ENCODE results near the gene SAMD13.

SAMD13 gene

GRCh38 chr1:84368441-84368840, 66.9 kb downstream of the SAMD13 start:
- no peaks in the 10 kb centered on the region for H3K4me1 ChIP-seq (ENCODE audit: control insufficient read depth, low read depth, low read length)
- H3K4me3 ChIP-seq (ENCODE audit: low read length): no peak overlapping the region
- H2BK15ac ChIP-seq (replicated peaks; ENCODE audit: low read depth): no peak overlapping the region
- H3K36me3 ChIP-seq (ENCODE audit: control insufficient read depth, insufficient read depth, low read length): no peaks in the 10 kb centered on the region
- H3K56ac ChIP-seq (ENCODE audit: low read length): no peak overlapping the region
- H3K4me2 ChIP-seq (ENCODE audit: low read length): no peak overlapping the region
- H2BK5ac ChIP-seq (ENCODE audit: low read length): no peak overlapping the region
- DNase-seq: no peak
- no peaks in the 10 kb centered on the region for H3K79me1 ChIP-seq (ENCODE audit: low read length)
- no peak overlapping the region for H3K4ac ChIP-seq (ENCODE audit: low read depth, low read length)
- no peak overlapping the region for H3K27ac ChIP-seq (ENCODE audit: low read depth, low read length)
- H3K18ac ChIP-seq (ENCODE audit: low read length): no peak overlapping the region
- H2AK5ac ChIP-seq (ENCODE audit: low read length): no peak overlapping the region
- H3K27me3 ChIP-seq (ENCODE audit: insufficient read depth, low read length, poor library complexity): no peaks in the 10 kb centered on the region
- WGBS (ENCODE audit: extremely low coverage, insufficient coverage, low lambda C conversion rate): no CpG with 5 or more reads among the region's 5 CpGs
- H2BK120ac ChIP-seq (ENCODE audit: low read depth, low read length): no peak overlapping the region
- H3K23ac ChIP-seq (ENCODE audit: low read length): no peak overlapping the region
- H3K9ac ChIP-seq (ENCODE audit: low read length): no peak overlapping the region
- H4K8ac ChIP-seq (ENCODE audit: low read depth, low read length): no peak overlapping the region
- no peak overlapping the region for H4K5ac ChIP-seq (ENCODE audit: low read length)
- no peaks in the 10 kb centered on the region for H3K79me2 ChIP-seq (ENCODE audit: control insufficient read depth, insufficient read depth, low read length)

- H3K27me3 ChIP-seq (ENCODE audit: insufficient read depth, low read length, poor library complexity): no peaks in the 10 kb centered on the region
- H3K9ac ChIP-seq (ENCODE audit: low read length): no peak overlapping the region
- no peaks in the 10 kb centered on the region for H3K4me1 ChIP-seq (ENCODE audit: control insufficient read depth, low read depth, low read length)
- no peak overlapping the region for H2BK5ac ChIP-seq (ENCODE audit: low read length)
- no CpG with 5 or more reads among the region's 1 CpG for WGBS (ENCODE audit: extremely low coverage, insufficient coverage, low lambda C conversion rate)
- no peak overlapping the region for H3K23ac ChIP-seq (ENCODE audit: low read length)
- no peak overlapping the region for H3K18ac ChIP-seq (ENCODE audit: low read length)
- H3K79me2 ChIP-seq (ENCODE audit: control insufficient read depth, insufficient read depth, low read length): no peaks in the 10 kb centered on the region
- H4K5ac ChIP-seq (ENCODE audit: low read length): no peak overlapping the region
- H4K8ac ChIP-seq (ENCODE audit: low read depth, low read length): no peak overlapping the region
- H3K79me1 ChIP-seq (ENCODE audit: low read length): no peaks in the 10 kb centered on the region
- H2AK5ac ChIP-seq (ENCODE audit: low read length): no peak overlapping the region
- H2BK120ac ChIP-seq (ENCODE audit: low read depth, low read length): no peak overlapping the region
- no peak overlapping the region for H3K4me3 ChIP-seq (ENCODE audit: low read length)
- no peak overlapping the region for H3K4me2 ChIP-seq (ENCODE audit: low read length)
- no peak overlapping the region for H2BK15ac ChIP-seq (replicated peaks; ENCODE audit: low read depth)
- H3K36me3 ChIP-seq (ENCODE audit: control insufficient read depth, insufficient read depth, low read length): no peaks in the 10 kb centered on the region
- H3K27ac ChIP-seq (ENCODE audit: low read depth, low read length): no peak overlapping the region
- no peak overlapping the region for H3K56ac ChIP-seq (ENCODE audit: low read length)
- no peak overlapping the region for H3K4ac ChIP-seq (ENCODE audit: low read depth, low read length)
- no peak for DNase-seq
Observed at GRCh38 chr1:84370266-84370665, 68.8 kb downstream of the SAMD13 start.

- no peak for DNase-seq
- Histone ChIP-seq H2AK5ac (ENCODE audit: low read length) (no peak overlapping the region), H3K4me2 (ENCODE audit: low read length) (no peak overlapping the region), H3K4ac (ENCODE audit: low read depth, low read length) (no peak overlapping the region), H3K18ac (ENCODE audit: low read length) (no peak overlapping the region), H4K5ac (ENCODE audit: low read length) (no peak overlapping the region), H4K8ac (ENCODE audit: low read depth, low read length) (no peak overlapping the region), H3K56ac (ENCODE audit: low read length) (no peak overlapping the region), H3K23ac (ENCODE audit: low read length) (no peak overlapping the region), H3K27me3 (ENCODE audit: insufficient read depth, low read length, poor library complexity) (no peaks in the 10 kb centered on the region), H2BK15ac (replicated peaks; ENCODE audit: low read depth) (no peak overlapping the region), H3K27ac (ENCODE audit: low read depth, low read length) (no peak overlapping the region), H3K36me3 (ENCODE audit: control insufficient read depth, insufficient read depth, low read length) (no peaks in the 10 kb centered on the region), H2BK120ac (ENCODE audit: low read depth, low read length) (no peak overlapping the region), H3K79me2 (ENCODE audit: control insufficient read depth, insufficient read depth, low read length) (no peaks in the 10 kb centered on the region), H2BK5ac (ENCODE audit: low read length) (no peak overlapping the region), H3K4me3 (ENCODE audit: low read length) (no peak overlapping the region), H3K79me1 (ENCODE audit: low read length) (no peaks in the 10 kb centered on the region), H3K9ac (ENCODE audit: low read length) (no peak overlapping the region), H3K4me1 (ENCODE audit: control insufficient read depth, low read depth, low read length) (no peaks in the 10 kb centered on the region)
- WGBS (ENCODE audit: extremely low coverage, insufficient coverage, low lambda C conversion rate): no CpG with 5 or more reads among the region's 4 CpGs
Observed at GRCh38 chr1:84370831-84371394, 69.4 kb downstream of the SAMD13 start.

- Histone ChIP-seq H2BK120ac (ENCODE audit: low read depth, low read length) (no peak overlapping the region), H3K79me2 (ENCODE audit: control insufficient read depth, insufficient read depth, low read length) (no peaks in the 10 kb centered on the region), H2AK5ac (ENCODE audit: low read length) (no peak overlapping the region), H3K9ac (ENCODE audit: low read length) (no peak overlapping the region), H3K79me1 (ENCODE audit: low read length) (no peaks in the 10 kb centered on the region), H2BK15ac (replicated peaks; ENCODE audit: low read depth) (no peak overlapping the region), H4K8ac (ENCODE audit: low read depth, low read length) (no peak overlapping the region), H3K56ac (ENCODE audit: low read length) (no peak overlapping the region), H3K4me3 (ENCODE audit: low read length) (no peak overlapping the region), H3K23ac (ENCODE audit: low read length) (no peak overlapping the region), H3K4ac (ENCODE audit: low read depth, low read length) (no peak overlapping the region), H3K4me1 (ENCODE audit: control insufficient read depth, low read depth, low read length) (no peaks in the 10 kb centered on the region), H3K18ac (ENCODE audit: low read length) (no peak overlapping the region), H4K5ac (ENCODE audit: low read length) (no peak overlapping the region), H3K36me3 (ENCODE audit: control insufficient read depth, insufficient read depth, low read length) (no peaks in the 10 kb centered on the region), H2BK5ac (ENCODE audit: low read length) (no peak overlapping the region), H3K27me3 (ENCODE audit: insufficient read depth, low read length, poor library complexity) (no peaks in the 10 kb centered on the region), H3K27ac (ENCODE audit: low read depth, low read length) (no peak overlapping the region), H3K4me2 (ENCODE audit: low read length) (no peak overlapping the region)
- no CpG with 5 or more reads among the region's 2 CpGs for whole genome bisulfite sequencing (ENCODE audit: extremely low coverage, insufficient coverage, low lambda C conversion rate)
- DNase-seq: no peak
Observed at GRCh38 chr1:84373436-84374141, 72.1 kb downstream of the SAMD13 start.

GRCh38 chr1:84374991-84375696, 73.6 kb downstream of the SAMD13 start:
- Histone ChIP-seq H3K23ac (ENCODE audit: low read length) (no peak overlapping the region), H3K4me3 (ENCODE audit: low read length) (no peak overlapping the region), H4K5ac (ENCODE audit: low read length) (no peak overlapping the region), H3K9ac (ENCODE audit: low read length) (no peak overlapping the region), H3K4ac (ENCODE audit: low read depth, low read length) (no peak overlapping the region), H4K8ac (ENCODE audit: low read depth, low read length) (no peak overlapping the region), H2BK15ac (replicated peaks; ENCODE audit: low read depth) (no peak overlapping the region), H3K79me1 (ENCODE audit: low read length) (no peaks in the 10 kb centered on the region), H3K56ac (ENCODE audit: low read length) (no peak overlapping the region), H3K36me3 (ENCODE audit: control insufficient read depth, insufficient read depth, low read length) (no peaks in the 10 kb centered on the region), H3K18ac (ENCODE audit: low read length) (no peak overlapping the region), H2BK5ac (ENCODE audit: low read length) (no peak overlapping the region), H3K79me2 (ENCODE audit: control insufficient read depth, insufficient read depth, low read length) (no peaks in the 10 kb centered on the region), H2BK120ac (ENCODE audit: low read depth, low read length) (no peak overlapping the region), H3K27me3 (ENCODE audit: insufficient read depth, low read length, poor library complexity) (no peaks in the 10 kb centered on the region), H3K27ac (ENCODE audit: low read depth, low read length) (no peak overlapping the region), H3K4me2 (ENCODE audit: low read length) (no peak overlapping the region), H2AK5ac (ENCODE audit: low read length) (no peak overlapping the region), H3K4me1 (ENCODE audit: control insufficient read depth, low read depth, low read length) (no peaks in the 10 kb centered on the region)
- DNase-seq: no peak
- WGBS (ENCODE audit: extremely low coverage, insufficient coverage, low lambda C conversion rate): no CpG with 5 or more reads among the region's 5 CpGs

Measured in mesendoderm (in vitro differentiated cells).